K562 (cell line): ENCODE measurements around the gene SIGLEC6. TPM values are rescaled to one million over a fixed set of nuclear protein-coding genes. Genes with fewer than 3 reads are reported as not detected.

Source experiments
- CBFA2T3 ChIP-seq: fragments of 450-650 bp; IDR thresholded peaks from 2 replicates; pipeline ENCODE4 v1.6.1; 2017
- KLF13 ChIP-seq: fragments of 450-650 bp; IDR thresholded peaks from 2 replicates; pipeline ENCODE4 v1.6.1; 2016; ENCODE audit warnings: missing genetic modification characterization, low read depth, mild to moderate bottlenecking, missing compliant biosample characterization, moderate library complexity, borderline replicate concordance
- MAFG ChIP-seq: fragments of 450-650 bp; conservative IDR thresholded peaks from 2 replicates; pipeline ENCODE4 v1.6.1; 2016; ENCODE audit warnings: missing genetic modification characterization, missing compliant biosample characterization
- SAFB ChIP-seq: fragments of 200-400 bp; formaldehyde crosslinking; IDR thresholded peaks from 2 replicates; pipeline ENCODE4 v1.6.1; 2017; ENCODE audit warnings: low read depth, low read length, borderline replicate concordance
- U2AF1 ChIP-seq: fragments of 200-400 bp; formaldehyde crosslinking; optimal IDR thresholded peaks from 2 replicates; pipeline ENCODE3; 2017; ENCODE audit warnings: mild to moderate bottlenecking, low read depth, low read length, moderate library complexity
- ZNF444 ChIP-seq: fragments of 250-450 bp; sonication (Bioruptor Pico); IDR thresholded peaks from 2 replicates; pipeline ENCODE4 v1.4.0; 2020; ENCODE audit warnings: mild to moderate bottlenecking, moderate library complexity
- ZNF668 ChIP-seq: fragments of 250-450 bp; sonication (Bioruptor Pico); IDR thresholded peaks from 2 replicates; pipeline ENCODE4 v1.8.0; 2022; ENCODE audit warnings: mild to moderate bottlenecking, inconsistent platforms
- polyA plus RNA-seq, 8 experiments: library from polyadenylated mRNA; depleted of rRNA in 4 of 8; stranded (reverse) in 5 of 8; unstranded in 3 of 8; fragments of >200 nt; fragmentation: Nextera tagmentation in 2 of 8; fragmentation: Illumina TruSeq in 1 of 8; extraction: Ambion mirVana in 2 of 8; extraction: Trizol in 1 of 8; gene quantifications; 2 replicates each; pipeline versions ENCODE4 v1.2.1 to v1.2.3, GENCODE V29; 2011 to 2014; ENCODE audit warnings: inconsistent platforms in 1 of 8, missing spikeins in 1 of 8
- total RNA-seq, 7 experiments: library from RNA; depleted of rRNA in 6 of 7; stranded (reverse); fragments of >200 nt in 6 of 7; fragmentation: Illumina TruSeq in 2 of 7; extraction: Trizol in 2 of 7; gene quantifications; 2 replicates each; pipeline versions ENCODE4 v1.2.1 to v1.2.3, GENCODE V29; 2011 to 2021; ENCODE audit warnings: low replicate concordance in 1 of 7
- TF ChIP-seq, protein P1 (sequence below): fragments of 450-650 bp; IDR thresholded peaks from 2 replicates; pipeline ENCODE4 v1.6.1; 2016; ENCODE audit warnings: mild to moderate bottlenecking, moderate library complexity
- TF ChIP-seq, protein P2 (sequence below): fragments of 450-650 bp; IDR thresholded peaks from 2 replicates; pipeline ENCODE4 v1.6.1; 2018; ENCODE audit warnings: mild to moderate bottlenecking, low read depth; ENCODE audit not compliant: partially characterized antibody

Gene SIGLEC6
- total and polyA plus RNA-seq, 9 of the 15 experiments (the other 6 are each of a cell fraction or from before 2014, with no cell fraction given): 0.03 to 17.5 (median 0.71) TPM

GRCh38 chr19:51552996-51553725, 21.7 kb upstream of the SIGLEC6 start (continued):
- TF ChIP-seq U2AF1 (no peak), KLF13 (tag) (no peak), CBFA2T3 (peak; percentile 43; the same call in 1 of the 2 replicates), ZNF444 (CRISPR knock-in tag) (no peak), ZNF668 (CRISPR knock-in tag) (no peak), MAFG (tag) (peak; percentile 86), SAFB (no peak)
- TF ChIP-seq, protein P1, sequence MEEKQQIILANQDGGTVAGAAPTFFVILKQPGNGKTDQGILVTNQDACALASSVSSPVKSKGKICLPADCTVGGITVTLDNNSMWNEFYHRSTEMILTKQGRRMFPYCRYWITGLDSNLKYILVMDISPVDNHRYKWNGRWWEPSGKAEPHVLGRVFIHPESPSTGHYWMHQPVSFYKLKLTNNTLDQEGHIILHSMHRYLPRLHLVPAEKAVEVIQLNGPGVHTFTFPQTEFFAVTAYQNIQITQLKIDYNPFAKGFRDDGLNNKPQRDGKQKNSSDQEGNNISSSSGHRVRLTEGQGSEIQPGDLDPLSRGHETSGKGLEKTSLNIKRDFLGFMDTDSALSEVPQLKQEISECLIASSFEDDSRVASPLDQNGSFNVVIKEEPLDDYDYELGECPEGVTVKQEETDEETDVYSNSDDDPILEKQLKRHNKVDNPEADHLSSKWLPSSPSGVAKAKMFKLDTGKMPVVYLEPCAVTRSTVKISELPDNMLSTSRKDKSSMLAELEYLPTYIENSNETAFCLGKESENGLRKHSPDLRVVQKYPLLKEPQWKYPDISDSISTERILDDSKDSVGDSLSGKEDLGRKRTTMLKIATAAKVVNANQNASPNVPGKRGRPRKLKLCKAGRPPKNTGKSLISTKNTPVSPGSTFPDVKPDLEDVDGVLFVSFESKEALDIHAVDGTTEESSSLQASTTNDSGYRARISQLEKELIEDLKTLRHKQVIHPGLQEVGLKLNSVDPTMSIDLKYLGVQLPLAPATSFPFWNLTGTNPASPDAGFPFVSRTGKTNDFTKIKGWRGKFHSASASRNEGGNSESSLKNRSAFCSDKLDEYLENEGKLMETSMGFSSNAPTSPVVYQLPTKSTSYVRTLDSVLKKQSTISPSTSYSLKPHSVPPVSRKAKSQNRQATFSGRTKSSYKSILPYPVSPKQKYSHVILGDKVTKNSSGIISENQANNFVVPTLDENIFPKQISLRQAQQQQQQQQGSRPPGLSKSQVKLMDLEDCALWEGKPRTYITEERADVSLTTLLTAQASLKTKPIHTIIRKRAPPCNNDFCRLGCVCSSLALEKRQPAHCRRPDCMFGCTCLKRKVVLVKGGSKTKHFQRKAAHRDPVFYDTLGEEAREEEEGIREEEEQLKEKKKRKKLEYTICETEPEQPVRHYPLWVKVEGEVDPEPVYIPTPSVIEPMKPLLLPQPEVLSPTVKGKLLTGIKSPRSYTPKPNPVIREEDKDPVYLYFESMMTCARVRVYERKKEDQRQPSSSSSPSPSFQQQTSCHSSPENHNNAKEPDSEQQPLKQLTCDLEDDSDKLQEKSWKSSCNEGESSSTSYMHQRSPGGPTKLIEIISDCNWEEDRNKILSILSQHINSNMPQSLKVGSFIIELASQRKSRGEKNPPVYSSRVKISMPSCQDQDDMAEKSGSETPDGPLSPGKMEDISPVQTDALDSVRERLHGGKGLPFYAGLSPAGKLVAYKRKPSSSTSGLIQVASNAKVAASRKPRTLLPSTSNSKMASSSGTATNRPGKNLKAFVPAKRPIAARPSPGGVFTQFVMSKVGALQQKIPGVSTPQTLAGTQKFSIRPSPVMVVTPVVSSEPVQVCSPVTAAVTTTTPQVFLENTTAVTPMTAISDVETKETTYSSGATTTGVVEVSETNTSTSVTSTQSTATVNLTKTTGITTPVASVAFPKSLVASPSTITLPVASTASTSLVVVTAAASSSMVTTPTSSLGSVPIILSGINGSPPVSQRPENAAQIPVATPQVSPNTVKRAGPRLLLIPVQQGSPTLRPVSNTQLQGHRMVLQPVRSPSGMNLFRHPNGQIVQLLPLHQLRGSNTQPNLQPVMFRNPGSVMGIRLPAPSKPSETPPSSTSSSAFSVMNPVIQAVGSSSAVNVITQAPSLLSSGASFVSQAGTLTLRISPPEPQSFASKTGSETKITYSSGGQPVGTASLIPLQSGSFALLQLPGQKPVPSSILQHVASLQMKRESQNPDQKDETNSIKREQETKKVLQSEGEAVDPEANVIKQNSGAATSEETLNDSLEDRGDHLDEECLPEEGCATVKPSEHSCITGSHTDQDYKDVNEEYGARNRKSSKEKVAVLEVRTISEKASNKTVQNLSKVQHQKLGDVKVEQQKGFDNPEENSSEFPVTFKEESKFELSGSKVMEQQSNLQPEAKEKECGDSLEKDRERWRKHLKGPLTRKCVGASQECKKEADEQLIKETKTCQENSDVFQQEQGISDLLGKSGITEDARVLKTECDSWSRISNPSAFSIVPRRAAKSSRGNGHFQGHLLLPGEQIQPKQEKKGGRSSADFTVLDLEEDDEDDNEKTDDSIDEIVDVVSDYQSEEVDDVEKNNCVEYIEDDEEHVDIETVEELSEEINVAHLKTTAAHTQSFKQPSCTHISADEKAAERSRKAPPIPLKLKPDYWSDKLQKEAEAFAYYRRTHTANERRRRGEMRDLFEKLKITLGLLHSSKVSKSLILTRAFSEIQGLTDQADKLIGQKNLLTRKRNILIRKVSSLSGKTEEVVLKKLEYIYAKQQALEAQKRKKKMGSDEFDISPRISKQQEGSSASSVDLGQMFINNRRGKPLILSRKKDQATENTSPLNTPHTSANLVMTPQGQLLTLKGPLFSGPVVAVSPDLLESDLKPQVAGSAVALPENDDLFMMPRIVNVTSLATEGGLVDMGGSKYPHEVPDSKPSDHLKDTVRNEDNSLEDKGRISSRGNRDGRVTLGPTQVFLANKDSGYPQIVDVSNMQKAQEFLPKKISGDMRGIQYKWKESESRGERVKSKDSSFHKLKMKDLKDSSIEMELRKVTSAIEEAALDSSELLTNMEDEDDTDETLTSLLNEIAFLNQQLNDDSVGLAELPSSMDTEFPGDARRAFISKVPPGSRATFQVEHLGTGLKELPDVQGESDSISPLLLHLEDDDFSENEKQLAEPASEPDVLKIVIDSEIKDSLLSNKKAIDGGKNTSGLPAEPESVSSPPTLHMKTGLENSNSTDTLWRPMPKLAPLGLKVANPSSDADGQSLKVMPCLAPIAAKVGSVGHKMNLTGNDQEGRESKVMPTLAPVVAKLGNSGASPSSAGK: no peak; the same call in 1 of the 2 replicates
- TF ChIP-seq, protein P2, sequence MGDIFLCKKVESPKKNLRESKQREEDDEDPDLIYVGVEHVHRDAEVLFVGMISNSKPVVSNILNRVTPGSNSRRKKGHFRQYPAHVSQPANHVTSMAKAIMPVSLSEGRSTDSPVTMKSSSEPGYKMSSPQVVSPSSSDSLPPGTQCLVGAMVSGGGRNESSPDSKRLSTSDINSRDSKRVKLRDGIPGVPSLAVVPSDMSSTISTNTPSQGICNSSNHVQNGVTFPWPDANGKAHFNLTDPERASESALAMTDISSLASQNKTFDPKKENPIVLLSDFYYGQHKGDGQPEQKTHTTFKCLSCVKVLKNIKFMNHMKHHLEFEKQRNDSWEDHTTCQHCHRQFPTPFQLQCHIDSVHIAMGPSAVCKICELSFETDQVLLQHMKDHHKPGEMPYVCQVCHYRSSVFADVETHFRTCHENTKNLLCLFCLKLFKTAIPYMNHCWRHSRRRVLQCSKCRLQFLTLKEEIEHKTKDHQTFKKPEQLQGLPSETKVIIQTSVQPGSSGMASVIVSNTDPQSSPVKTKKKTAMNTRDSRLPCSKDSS: no peak
